ENCODE measurements around the gene DRC3.

Gene DRC3

GRCh38 chr17:17981330-17981729, 8.7 kb downstream of the DRC3 start:
- Histone ChIP-seq H3K27me3 (ENCODE audit: control insufficient read depth in 1 of 2, insufficient read depth in 2 of 2, low read length in 2 of 2) (no peaks in the 10 kb centered on the region), H3K36me3 (ENCODE audit: control insufficient read depth in 1 of 2, insufficient read depth in 2 of 2, low read length in 2 of 2) (no peaks in the 10 kb centered on the region), H3K4me3 (ENCODE audit: low read depth in 1 of 2, low read length in 2 of 2) (no peak overlapping the region), H3K9ac (ENCODE audit: low read depth in 1 of 2, low read length in 2 of 2) (no peak overlapping the region), H3K9me3 (ENCODE audit: control insufficient read depth in 1 of 2, low read length in 2 of 2) (no peaks in the 10 kb centered on the region), H3K4me1 (ENCODE audit: control insufficient read depth in 1 of 2, insufficient read depth in 2 of 2, low read length in 2 of 2) (peaks cover 0 to 4% of the 10 kb centered on the region in 2 donors), H3K27ac (ENCODE audit: low read depth, low read length) (no peak overlapping the region)

DNA sequence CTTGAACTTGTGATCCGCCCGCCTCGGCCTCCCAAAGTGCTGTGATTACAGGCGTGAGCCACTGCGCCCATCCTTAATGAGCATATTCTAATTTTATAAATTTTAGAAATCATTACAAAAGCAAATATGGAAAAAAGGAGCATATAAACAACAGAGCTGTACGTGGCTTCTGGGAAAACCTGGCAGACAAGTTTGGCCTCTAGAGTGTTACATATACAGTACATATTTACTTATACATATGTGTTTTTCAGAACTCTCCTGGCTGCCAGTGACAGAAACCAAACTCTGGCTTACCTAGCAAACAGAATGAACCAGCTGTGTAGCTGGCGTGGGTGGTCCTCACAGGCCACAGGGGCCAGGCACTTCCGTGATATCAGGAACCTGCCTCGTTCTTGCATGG, 10.1 kb downstream of the DRC3 start:
- Histone ChIP-seq H3K4me1 (ENCODE audit: control insufficient read depth in 1 of 2, insufficient read depth in 2 of 2, low read length in 2 of 2) (peaks cover 0 to 4% of the 10 kb centered on the region in 2 donors), H3K27me3 (ENCODE audit: control insufficient read depth in 1 of 2, insufficient read depth in 2 of 2, low read length in 2 of 2) (no peaks in the 10 kb centered on the region), H3K9me3 (ENCODE audit: control insufficient read depth in 1 of 2, low read length in 2 of 2) (no peaks in the 10 kb centered on the region), H3K4me3 (ENCODE audit: low read depth in 1 of 2, low read length in 2 of 2) (no peak overlapping the region), H3K9ac (ENCODE audit: low read depth in 1 of 2, low read length in 2 of 2) (no peak overlapping the region), H3K27ac (ENCODE audit: low read depth, low read length) (no peak overlapping the region), H3K36me3 (ENCODE audit: control insufficient read depth in 1 of 2, insufficient read depth in 2 of 2, low read length in 2 of 2) (no peaks in the 10 kb centered on the region)

- Histone ChIP-seq H3K4me3 (ENCODE audit: low read depth in 1 of 2, low read length in 2 of 2) (no peak overlapping the region), H3K9ac (ENCODE audit: low read depth in 1 of 2, low read length in 2 of 2) (no peak overlapping the region), H3K27ac (ENCODE audit: low read depth, low read length) (no peak overlapping the region), H3K9me3 (ENCODE audit: control insufficient read depth in 1 of 2, low read length in 2 of 2) (no peaks in the 10 kb centered on the region), H3K27me3 (ENCODE audit: control insufficient read depth in 1 of 2, insufficient read depth in 2 of 2, low read length in 2 of 2) (no peaks in the 10 kb centered on the region), H3K4me1 (ENCODE audit: control insufficient read depth in 1 of 2, insufficient read depth in 2 of 2, low read length in 2 of 2) (peaks cover 0 to 4% of the 10 kb centered on the region in 2 donors), H3K36me3 (ENCODE audit: control insufficient read depth in 1 of 2, insufficient read depth in 2 of 2, low read length in 2 of 2) (no peaks in the 10 kb centered on the region)
Observed at GRCh38 chr17:17983376-17983775, 10.7 kb downstream of the DRC3 start.

DNA sequence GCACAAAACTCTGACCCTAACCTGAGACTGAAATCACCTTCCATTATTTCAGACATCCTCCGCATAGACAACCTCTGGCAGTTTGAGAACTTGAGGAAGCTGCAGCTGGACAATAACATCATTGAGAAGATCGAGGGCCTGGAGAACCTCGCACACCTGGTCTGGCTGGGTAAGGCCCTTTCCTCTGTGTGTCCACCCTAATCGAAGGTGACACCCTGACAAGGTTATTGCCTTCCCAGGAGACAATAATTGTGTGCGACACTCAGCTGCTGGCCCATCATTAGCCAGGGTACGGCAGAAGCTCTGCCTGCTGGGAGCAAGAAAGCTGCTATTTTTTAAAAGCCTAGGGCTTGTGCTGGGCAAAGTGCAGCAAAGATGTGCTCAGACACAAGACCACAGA, 11.1 kb downstream of the DRC3 start:
- H3K27me3 ChIP-seq (ENCODE audit: control insufficient read depth in 1 of 2, insufficient read depth in 2 of 2, low read length in 2 of 2): no peaks in the 10 kb centered on the region
- no peak overlapping the region for H3K27ac ChIP-seq (ENCODE audit: low read depth, low read length)
- H3K9me3 ChIP-seq (ENCODE audit: control insufficient read depth in 1 of 2, low read length in 2 of 2): no peaks in the 10 kb centered on the region
- H3K9ac ChIP-seq (ENCODE audit: low read depth in 1 of 2, low read length in 2 of 2): no peak overlapping the region
- no peak overlapping the region for H3K4me3 ChIP-seq (ENCODE audit: low read depth in 1 of 2, low read length in 2 of 2)
- H3K4me1 ChIP-seq (ENCODE audit: control insufficient read depth in 1 of 2, insufficient read depth in 2 of 2, low read length in 2 of 2): peaks cover 0 to 4% of the 10 kb centered on the region in 2 donors
- no peaks in the 10 kb centered on the region for H3K36me3 ChIP-seq (ENCODE audit: control insufficient read depth in 1 of 2, insufficient read depth in 2 of 2, low read length in 2 of 2)

GRCh38 chr17:17985153-17985552, 12.5 kb downstream of the DRC3 start:
- H3K4me3 ChIP-seq (ENCODE audit: low read depth in 1 of 2, low read length in 2 of 2): no peak overlapping the region
- no peak overlapping the region for H3K9ac ChIP-seq (ENCODE audit: low read depth in 1 of 2, low read length in 2 of 2)
- no peak overlapping the region for H3K27ac ChIP-seq (ENCODE audit: low read depth, low read length)

DNA sequence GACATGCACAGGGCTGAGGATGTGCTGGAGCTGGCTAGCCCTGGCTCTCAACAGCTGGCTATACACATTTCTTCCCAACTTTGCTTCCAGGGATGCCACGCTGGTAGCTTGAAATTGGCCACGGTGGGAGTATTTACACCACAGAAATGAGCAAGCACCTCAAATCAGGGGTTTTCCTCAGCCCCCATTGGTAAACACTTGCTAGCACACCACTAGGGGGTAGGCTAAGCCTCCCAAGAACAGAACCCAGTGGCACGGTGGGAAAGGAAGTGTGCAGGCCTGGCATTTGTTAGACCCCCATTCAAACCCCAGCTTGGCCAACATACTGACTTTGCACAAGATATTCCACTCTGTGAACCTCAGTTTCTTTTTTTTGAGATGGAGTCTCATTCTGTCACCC, 12.9 kb downstream of the DRC3 start:
- Histone ChIP-seq H3K9me3 (ENCODE audit: control insufficient read depth in 1 of 2, low read length in 2 of 2) (no peaks in the 10 kb centered on the region), H3K36me3 (ENCODE audit: control insufficient read depth in 1 of 2, insufficient read depth in 2 of 2, low read length in 2 of 2) (no peaks in the 10 kb centered on the region), H3K27me3 (ENCODE audit: control insufficient read depth in 1 of 2, insufficient read depth in 2 of 2, low read length in 2 of 2) (no peaks in the 10 kb centered on the region), H3K4me3 (ENCODE audit: low read depth in 1 of 2, low read length in 2 of 2) (no peak overlapping the region), H3K9ac (ENCODE audit: low read depth in 1 of 2, low read length in 2 of 2) (no peak overlapping the region), H3K4me1 (ENCODE audit: control insufficient read depth in 1 of 2, insufficient read depth in 2 of 2, low read length in 2 of 2) (no peaks in the 10 kb centered on the region), H3K27ac (ENCODE audit: low read depth, low read length) (no peak overlapping the region)

More at GRCh38 chr17:17985153-17985552, 12.5 kb downstream of the DRC3 start:
- no peaks in the 10 kb centered on the region for H3K27me3 ChIP-seq (ENCODE audit: control insufficient read depth in 1 of 2, insufficient read depth in 2 of 2, low read length in 2 of 2)
- H3K9me3 ChIP-seq (ENCODE audit: control insufficient read depth in 1 of 2, low read length in 2 of 2): no peaks in the 10 kb centered on the region
- no peaks in the 10 kb centered on the region for H3K4me1 ChIP-seq (ENCODE audit: control insufficient read depth in 1 of 2, insufficient read depth in 2 of 2, low read length in 2 of 2)
- H3K36me3 ChIP-seq (ENCODE audit: control insufficient read depth in 1 of 2, insufficient read depth in 2 of 2, low read length in 2 of 2): no peaks in the 10 kb centered on the region

GRCh38 chr17:17987187-17987896, 14.7 kb downstream of the DRC3 start:
- Histone ChIP-seq H3K4me1 (ENCODE audit: control insufficient read depth in 1 of 2, insufficient read depth in 2 of 2, low read length in 2 of 2) (no peaks in the 10 kb centered on the region), H3K36me3 (ENCODE audit: control insufficient read depth in 1 of 2, insufficient read depth in 2 of 2, low read length in 2 of 2) (no peaks in the 10 kb centered on the region), H3K27ac (ENCODE audit: low read depth, low read length) (no peak overlapping the region), H3K27me3 (ENCODE audit: control insufficient read depth in 1 of 2, insufficient read depth in 2 of 2, low read length in 2 of 2) (no peaks in the 10 kb centered on the region), H3K9ac (ENCODE audit: low read depth in 1 of 2, low read length in 2 of 2) (no peak overlapping the region), H3K4me3 (ENCODE audit: low read depth in 1 of 2, low read length in 2 of 2) (no peak overlapping the region), H3K9me3 (ENCODE audit: control insufficient read depth in 1 of 2, low read length in 2 of 2) (no peaks in the 10 kb centered on the region)

DNA sequence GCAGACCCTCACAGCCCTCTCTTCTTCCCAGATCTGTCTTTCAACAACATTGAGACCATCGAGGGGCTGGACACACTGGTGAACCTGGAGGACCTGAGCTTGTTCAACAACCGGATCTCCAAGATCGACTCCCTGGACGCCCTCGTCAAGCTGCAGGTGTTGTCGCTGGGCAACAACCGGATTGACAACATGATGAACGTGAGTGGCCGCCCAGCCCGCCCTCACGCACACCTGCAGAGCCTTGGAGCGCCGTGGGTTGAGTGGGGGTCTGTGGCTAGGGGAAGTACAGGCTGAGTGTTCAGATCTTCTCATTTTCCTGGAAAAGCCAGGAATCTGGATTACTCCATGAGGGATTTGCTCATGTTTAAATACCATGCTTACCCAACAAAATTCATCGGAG, 15.2 kb downstream of the DRC3 start:
- Histone ChIP-seq H3K9ac (ENCODE audit: low read depth in 1 of 2, low read length in 2 of 2) (no peak overlapping the region), H3K27me3 (ENCODE audit: control insufficient read depth in 1 of 2, insufficient read depth in 2 of 2, low read length in 2 of 2) (no peaks in the 10 kb centered on the region), H3K36me3 (ENCODE audit: control insufficient read depth in 1 of 2, insufficient read depth in 2 of 2, low read length in 2 of 2) (no peaks in the 10 kb centered on the region), H3K4me3 (ENCODE audit: low read depth in 1 of 2, low read length in 2 of 2) (no peak overlapping the region), H3K27ac (ENCODE audit: low read depth, low read length) (no peak overlapping the region), H3K9me3 (ENCODE audit: control insufficient read depth in 1 of 2, low read length in 2 of 2) (no peaks in the 10 kb centered on the region), H3K4me1 (ENCODE audit: control insufficient read depth in 1 of 2, insufficient read depth in 2 of 2, low read length in 2 of 2) (no peaks in the 10 kb centered on the region)

DNA sequence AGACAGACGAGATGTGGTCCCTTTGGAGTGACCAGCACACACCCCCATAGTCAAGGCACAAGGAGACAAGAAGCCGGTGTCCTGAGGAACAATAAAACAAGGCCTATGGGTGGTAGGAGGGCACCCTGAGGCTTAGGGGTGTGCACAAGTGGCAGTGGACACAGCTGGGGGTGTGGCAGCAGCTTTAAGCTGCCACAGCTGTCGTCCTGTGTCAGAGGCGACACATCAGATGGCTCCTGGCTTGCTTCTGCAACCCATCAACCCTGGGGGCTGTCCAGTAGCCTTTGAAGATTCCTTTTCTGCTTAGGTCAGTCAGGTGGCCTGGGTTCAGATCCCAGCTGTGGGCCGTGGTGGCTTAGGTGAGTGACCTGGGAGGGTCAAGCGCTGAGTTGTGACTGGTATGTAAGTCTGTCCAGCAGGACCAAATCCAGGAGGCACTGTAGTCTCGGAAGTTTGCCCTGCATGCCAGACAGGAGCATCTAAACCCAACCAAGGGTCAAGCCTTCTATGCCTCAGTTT, 15.8 kb downstream of the DRC3 start:
- Histone ChIP-seq H3K9ac (ENCODE audit: low read depth in 1 of 2, low read length in 2 of 2) (no peak overlapping the region), H3K27me3 (ENCODE audit: control insufficient read depth in 1 of 2, insufficient read depth in 2 of 2, low read length in 2 of 2) (no peaks in the 10 kb centered on the region), H3K27ac (ENCODE audit: low read depth, low read length) (no peak overlapping the region), H3K9me3 (ENCODE audit: control insufficient read depth in 1 of 2, low read length in 2 of 2) (no peaks in the 10 kb centered on the region), H3K36me3 (ENCODE audit: control insufficient read depth in 1 of 2, insufficient read depth in 2 of 2, low read length in 2 of 2) (no peaks in the 10 kb centered on the region), H3K4me3 (ENCODE audit: low read depth in 1 of 2, low read length in 2 of 2) (no peak overlapping the region), H3K4me1 (ENCODE audit: control insufficient read depth in 1 of 2, insufficient read depth in 2 of 2, low read length in 2 of 2) (no peaks in the 10 kb centered on the region)

DNA sequence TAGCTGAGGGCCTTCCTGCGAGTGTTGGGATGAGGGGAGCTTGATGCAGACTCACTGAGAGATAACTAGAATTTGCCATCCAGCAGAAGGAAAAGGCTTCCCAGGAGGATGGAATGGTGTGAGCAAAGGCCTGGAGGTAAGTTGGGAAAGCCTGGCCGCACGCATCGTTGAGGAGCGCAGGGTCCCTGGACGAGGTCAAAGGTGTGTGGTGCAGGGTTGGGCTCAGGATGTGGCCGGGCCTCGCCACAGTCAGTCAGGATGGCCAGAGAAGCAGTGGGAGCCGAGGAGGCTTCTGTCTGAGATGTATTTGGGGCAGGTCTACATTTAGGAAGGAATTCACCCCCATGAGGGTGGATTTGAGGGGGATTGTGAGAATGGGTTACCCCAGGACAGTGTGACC, 16.4 kb downstream of the DRC3 start:
- no peaks in the 10 kb centered on the region for H3K36me3 ChIP-seq (ENCODE audit: control insufficient read depth in 1 of 2, insufficient read depth in 2 of 2, low read length in 2 of 2)
- no peaks in the 10 kb centered on the region for H3K9me3 ChIP-seq (ENCODE audit: control insufficient read depth in 1 of 2, low read length in 2 of 2)
- no peaks in the 10 kb centered on the region for H3K4me1 ChIP-seq (ENCODE audit: control insufficient read depth in 1 of 2, insufficient read depth in 2 of 2, low read length in 2 of 2)
- H3K27ac ChIP-seq (ENCODE audit: low read depth, low read length): no peak overlapping the region
- H3K27me3 ChIP-seq (ENCODE audit: control insufficient read depth in 1 of 2, insufficient read depth in 2 of 2, low read length in 2 of 2): no peaks in the 10 kb centered on the region
- H3K4me3 ChIP-seq (ENCODE audit: low read depth in 1 of 2, low read length in 2 of 2): no peak overlapping the region
- no peak overlapping the region for H3K9ac ChIP-seq (ENCODE audit: low read depth in 1 of 2, low read length in 2 of 2)

Data from duodenal mucosa (tissue), 2 donors.